HEK293T (cell line): ENCODE measurements around the gene CLIC3.

Source experiments
- BHLHE40 ChIP-seq: fragments of 450-650 bp; IDR thresholded peaks from 2 replicates; pipeline ENCODE4 v1.6.1; 2016; ENCODE audit warnings: mild to moderate bottlenecking, moderate library complexity, borderline replicate concordance
- CTBP1 ChIP-seq: fragments of 450-650 bp; IDR thresholded peaks from 2 replicates; pipeline ENCODE4 v1.6.1; 2016; ENCODE audit warnings: borderline replicate concordance
- FOXA1 ChIP-seq: fragments of 450-650 bp; IDR thresholded peaks from 2 replicates; pipeline ENCODE4 v1.6.1; 2016; ENCODE audit warnings: mild to moderate bottlenecking
- FOXM1 ChIP-seq: fragments of 450-650 bp; IDR thresholded peaks from 2 replicates; pipeline ENCODE4 v1.6.1; 2017; ENCODE audit warnings: mild to moderate bottlenecking, borderline replicate concordance
- LEF1 ChIP-seq: fragments of 450-650 bp; IDR thresholded peaks from 2 replicates; pipeline ENCODE4 v1.6.1; 2017; ENCODE audit warnings: mild to moderate bottlenecking, borderline replicate concordance
- SP1 ChIP-seq: fragments of 450-650 bp; IDR thresholded peaks from 2 replicates; pipeline ENCODE4 v1.6.1; 2017
- SUZ12 ChIP-seq: fragments of 450-650 bp; IDR thresholded peaks from 2 replicates; pipeline ENCODE4 v1.6.1; 2016; ENCODE audit warnings: mild to moderate bottlenecking
- TARDBP ChIP-seq: fragments of 450-650 bp; IDR thresholded peaks from 2 replicates; pipeline ENCODE4 v1.6.1; 2016
- ZNF384 ChIP-seq: fragments of 450-650 bp; IDR thresholded peaks from 2 replicates; pipeline ENCODE4 v1.6.1; 2016

GRCh38 chr9:137007108-137007815, 10.9 kb upstream of the CLIC3 start:
- no peak for TF ChIP-seq LEF1
- TF ChIP-seq SUZ12: no peak
- TF ChIP-seq FOXA1: no peak
- TF ChIP-seq SP1: no peak
- no peak for TF ChIP-seq BHLHE40
- no peak for TF ChIP-seq ZNF384
- TF ChIP-seq CTBP1: no peak
- TF ChIP-seq FOXM1: no peak
- TF ChIP-seq TARDBP: no peak
